Hepatocyte (in vitro differentiated cells): ENCODE measurements around the gene ABLIM2.

Source experiments
- EZH2phosphoT487 ChIP-seq: fragments of 200-600 bp; sonication (generic); IDR thresholded peaks from one replicate; pipeline ENCODE4 v1.6.1; 2018; ENCODE audit warnings: antibody characterized with exemption, mild to moderate bottlenecking, low read depth, moderate library complexity; ENCODE audit not compliant: unreplicated experiment, severe bottlenecking
- TF ChIP-seq, protein P1 (sequence below): fragments of 200-600 bp; sonication (generic); IDR thresholded peaks from 2 replicates; pipeline ENCODE4 v1.5.1; 2016; ENCODE audit warnings: antibody characterized with exemption, mild to moderate bottlenecking; ENCODE audit not compliant: poor library complexity

DNA sequence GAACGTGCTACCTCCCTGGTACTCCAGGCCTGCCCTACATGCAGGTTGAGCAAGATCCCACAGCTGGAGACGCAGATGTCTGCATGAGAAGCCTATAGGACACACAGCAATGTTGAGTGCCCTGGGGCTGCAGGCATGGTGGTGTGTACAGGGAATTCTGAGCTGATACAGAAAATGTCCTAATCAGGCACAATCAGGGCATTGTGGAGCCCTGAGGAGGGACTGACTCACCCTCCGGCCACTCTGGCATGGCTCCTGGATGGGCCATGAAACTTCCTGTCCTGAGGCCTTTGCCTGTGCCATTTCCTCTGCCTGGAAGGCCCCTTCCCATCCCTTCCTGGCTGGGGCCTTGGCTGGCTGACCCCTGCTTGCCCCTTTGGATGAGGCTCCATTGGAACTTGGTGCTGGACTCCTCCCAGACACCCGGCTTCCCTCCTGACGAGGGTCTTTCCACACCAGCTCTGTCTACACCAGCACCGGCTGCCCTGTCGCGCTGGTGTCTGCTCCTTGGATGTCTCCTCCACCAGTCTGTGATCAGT, 202.3 kb downstream of the ABLIM2 start:
- TF ChIP-seq, protein P1, sequence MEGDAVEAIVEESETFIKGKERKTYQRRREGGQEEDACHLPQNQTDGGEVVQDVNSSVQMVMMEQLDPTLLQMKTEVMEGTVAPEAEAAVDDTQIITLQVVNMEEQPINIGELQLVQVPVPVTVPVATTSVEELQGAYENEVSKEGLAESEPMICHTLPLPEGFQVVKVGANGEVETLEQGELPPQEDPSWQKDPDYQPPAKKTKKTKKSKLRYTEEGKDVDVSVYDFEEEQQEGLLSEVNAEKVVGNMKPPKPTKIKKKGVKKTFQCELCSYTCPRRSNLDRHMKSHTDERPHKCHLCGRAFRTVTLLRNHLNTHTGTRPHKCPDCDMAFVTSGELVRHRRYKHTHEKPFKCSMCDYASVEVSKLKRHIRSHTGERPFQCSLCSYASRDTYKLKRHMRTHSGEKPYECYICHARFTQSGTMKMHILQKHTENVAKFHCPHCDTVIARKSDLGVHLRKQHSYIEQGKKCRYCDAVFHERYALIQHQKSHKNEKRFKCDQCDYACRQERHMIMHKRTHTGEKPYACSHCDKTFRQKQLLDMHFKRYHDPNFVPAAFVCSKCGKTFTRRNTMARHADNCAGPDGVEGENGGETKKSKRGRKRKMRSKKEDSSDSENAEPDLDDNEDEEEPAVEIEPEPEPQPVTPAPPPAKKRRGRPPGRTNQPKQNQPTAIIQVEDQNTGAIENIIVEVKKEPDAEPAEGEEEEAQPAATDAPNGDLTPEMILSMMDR: no peak
- no peak for TF ChIP-seq EZH2phosphoT487
